GM12875 (cell line): ENCODE measurements around the gene TSPAN32.
"Not testable (repeated sequence)": the region's sequence is repeated elsewhere in the genome, so short reads cannot be mapped to it uniquely, and the experiment has no call there.

Source experiments
- H3K4me3 ChIP-seq: one replicate; pipeline ENCODE4 v1.5.1; 2011; ENCODE audit warnings: low read depth, low read length, control low read depth
- TF ChIP-seq, protein P1 (sequence below): IDR thresholded peaks from 2 replicates; pipeline ENCODE4 v1.5.1; 2011; ENCODE audit warnings: low read depth, mild to moderate bottlenecking, control low read depth, inconsistent platforms, low read length, moderate library complexity, borderline replicate concordance; ENCODE audit not compliant: insufficient read depth

Gene TSPAN32

DNA sequence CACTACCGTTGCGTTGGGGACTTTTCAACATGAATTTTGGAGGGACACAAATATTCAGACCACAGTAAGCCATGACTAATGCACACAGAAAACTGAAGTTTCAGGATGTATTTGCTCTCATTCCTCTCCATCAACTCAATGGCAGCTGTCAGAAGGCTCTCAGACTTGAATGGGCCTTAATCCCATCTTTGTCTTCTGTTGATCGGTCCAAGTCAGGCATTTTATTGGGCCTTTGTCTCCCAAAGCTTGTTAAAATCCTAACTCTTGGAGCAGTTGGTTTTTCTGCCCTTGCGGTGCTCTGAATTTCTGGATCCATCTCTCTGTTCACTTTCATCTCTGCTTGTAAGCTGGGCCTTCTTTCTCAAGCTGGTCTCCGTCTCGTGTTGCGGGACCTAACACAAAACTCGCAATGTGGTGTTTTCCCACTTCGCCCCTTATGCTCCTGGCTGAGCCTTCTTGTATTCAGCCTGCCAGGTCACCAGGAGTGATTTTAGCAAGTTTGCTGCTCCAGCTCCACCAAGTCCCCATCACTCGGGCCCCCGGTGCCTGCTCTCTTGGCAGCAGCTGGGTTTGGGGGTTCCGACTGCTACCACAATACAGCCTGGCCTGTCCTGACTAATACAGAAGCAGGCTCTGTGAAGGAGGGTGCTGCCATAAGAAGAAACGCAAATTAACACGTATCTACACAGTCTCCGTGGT, 27.0 kb downstream of the TSPAN32 start:
- TF ChIP-seq, protein P1, sequence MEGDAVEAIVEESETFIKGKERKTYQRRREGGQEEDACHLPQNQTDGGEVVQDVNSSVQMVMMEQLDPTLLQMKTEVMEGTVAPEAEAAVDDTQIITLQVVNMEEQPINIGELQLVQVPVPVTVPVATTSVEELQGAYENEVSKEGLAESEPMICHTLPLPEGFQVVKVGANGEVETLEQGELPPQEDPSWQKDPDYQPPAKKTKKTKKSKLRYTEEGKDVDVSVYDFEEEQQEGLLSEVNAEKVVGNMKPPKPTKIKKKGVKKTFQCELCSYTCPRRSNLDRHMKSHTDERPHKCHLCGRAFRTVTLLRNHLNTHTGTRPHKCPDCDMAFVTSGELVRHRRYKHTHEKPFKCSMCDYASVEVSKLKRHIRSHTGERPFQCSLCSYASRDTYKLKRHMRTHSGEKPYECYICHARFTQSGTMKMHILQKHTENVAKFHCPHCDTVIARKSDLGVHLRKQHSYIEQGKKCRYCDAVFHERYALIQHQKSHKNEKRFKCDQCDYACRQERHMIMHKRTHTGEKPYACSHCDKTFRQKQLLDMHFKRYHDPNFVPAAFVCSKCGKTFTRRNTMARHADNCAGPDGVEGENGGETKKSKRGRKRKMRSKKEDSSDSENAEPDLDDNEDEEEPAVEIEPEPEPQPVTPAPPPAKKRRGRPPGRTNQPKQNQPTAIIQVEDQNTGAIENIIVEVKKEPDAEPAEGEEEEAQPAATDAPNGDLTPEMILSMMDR = no peak
- H3K4me3 ChIP-seq = no peak overlapping the region

DNA sequence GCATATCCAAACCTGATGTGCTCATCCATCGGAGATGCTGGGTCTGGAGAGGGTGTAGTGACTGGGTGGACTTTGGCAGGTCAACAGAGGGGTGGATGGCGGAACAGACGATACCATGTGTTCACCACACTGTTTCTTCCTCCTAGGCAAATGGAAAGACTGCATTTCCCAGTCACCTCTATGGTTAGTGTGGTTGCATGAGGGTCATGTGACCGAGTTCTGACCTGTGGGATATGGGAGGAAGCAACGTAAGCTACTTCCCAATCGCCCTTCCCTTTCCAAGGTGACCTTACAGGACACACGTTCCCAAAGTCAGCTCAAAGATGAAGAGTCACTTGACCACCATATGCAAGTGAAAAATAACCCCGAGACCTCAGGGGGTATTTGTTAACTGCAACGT, 27.7 kb downstream of the TSPAN32 start:
- H3K4me3 ChIP-seq = no peak overlapping the region
- TF ChIP-seq, protein P1 = no peak

DNA sequence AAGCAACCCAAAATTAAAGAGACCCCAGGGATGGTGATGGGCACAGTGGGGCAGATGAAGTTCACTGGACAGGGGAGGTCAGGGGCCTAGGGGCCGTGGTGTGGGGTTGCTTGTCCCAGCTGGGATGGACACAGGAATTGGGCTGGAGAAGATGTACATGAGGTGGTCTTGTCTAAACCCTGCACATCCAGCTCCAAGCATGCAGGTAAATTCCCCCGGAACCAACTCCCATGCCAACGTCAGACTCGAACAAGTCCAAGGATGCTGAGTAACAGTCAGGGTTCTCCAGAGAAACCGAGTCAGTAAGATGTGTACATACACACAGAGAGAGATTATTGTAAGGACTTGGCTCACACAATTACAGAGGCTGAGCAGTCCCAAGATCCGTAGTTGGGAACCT, 28.9 kb downstream of the TSPAN32 start:
- H3K4me3 ChIP-seq = no peak overlapping the region
- TF ChIP-seq, protein P1 = no peak

DNA sequence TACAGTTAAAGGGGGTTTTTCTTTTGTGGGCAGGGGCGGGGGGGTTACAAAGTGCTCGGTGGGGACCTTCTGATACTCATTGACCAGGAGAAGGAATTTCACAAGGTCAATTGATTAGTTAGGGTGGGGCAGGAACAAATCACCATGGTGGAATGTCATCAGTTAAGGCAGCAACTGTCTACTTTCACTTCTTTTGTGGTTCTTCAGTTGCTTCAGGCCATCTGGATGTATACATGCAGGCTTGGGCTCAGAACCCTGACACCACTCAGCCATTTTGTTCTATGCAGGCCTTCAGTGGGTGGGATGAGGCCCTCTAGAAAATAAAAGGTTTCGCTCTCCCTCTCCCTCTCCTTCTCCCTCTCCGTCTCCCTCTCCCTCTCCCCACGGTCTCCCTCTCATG, 29.6 kb downstream of the TSPAN32 start:
- TF ChIP-seq, protein P1 = no peak
- H3K4me3 ChIP-seq = no peak overlapping the region

DNA sequence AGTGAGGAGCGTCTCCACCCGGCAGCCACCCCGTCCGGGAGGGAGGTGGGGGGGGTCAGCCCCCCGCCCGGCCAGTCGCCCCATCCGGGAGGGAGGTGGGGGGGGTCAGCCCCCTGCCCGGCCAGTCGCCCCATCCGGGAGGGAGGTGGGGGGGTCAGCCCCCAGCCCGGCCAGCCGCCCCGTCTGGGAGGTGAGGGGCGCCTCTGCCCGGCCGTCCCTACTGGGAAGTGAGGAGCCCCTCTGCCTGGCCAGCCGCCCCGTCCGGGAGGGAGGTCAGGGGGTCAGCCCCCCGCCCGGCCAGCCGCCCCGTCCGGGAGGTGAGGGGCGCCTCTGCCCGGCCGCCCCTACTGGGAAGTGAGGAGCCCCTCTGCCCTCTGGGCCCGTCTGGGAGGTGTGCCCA, 30.8 kb downstream of the TSPAN32 start:
- H3K4me3 ChIP-seq = not testable (repeated sequence)

DNA sequence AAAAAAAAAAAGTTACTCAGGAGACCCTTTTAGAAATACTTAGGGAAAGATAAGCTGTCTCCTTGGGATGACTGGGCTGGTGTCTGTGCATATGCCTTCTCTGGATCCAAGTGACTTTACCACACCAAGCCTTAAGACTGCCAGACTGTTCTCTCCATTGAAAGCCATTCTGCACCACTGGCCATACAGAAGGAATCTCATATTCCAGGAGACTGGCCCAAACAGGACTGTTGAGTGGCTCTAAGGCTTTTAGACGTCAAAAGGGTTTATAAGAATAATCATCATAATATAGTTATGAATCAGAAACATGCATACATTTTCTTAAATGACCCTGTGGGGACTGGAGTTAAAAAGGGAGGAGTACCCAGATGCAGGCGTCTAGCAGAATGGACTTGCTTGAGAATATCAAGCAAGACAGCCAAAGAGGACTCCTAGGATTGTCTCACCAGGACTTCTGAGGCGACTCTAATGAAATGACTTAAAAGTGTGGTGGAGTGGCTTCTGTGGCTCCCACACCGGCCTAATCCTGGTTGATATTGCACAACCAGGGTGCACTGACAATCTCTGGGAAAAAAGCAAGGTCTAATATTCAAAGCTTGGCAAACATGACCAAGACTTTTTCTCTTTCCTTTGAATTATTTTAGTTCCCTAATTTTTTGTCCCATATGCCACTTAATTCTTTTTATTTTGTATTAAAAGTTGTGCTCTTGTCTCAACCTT, 31.8 kb downstream of the TSPAN32 start:
- H3K4me3 ChIP-seq = not testable (repeated sequence)

DNA sequence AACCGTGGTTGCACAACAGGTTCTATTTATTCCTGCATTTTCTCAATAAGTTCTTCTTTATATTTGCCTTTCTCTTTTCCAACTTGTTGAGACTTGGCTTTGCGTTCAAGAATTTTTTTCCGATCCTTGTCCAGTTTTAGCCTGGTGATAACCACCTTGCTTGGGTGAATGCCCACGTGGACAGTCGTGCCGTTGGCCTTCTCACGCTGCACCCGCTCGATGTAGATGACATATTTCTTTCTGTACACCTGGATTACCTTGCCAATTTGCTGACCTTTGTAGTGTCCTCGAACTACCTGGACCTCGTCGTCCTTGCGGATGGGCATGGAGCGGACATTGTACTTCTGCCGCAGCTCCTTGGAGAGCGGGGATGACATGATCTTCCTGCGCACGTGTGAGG, 33.5 kb downstream of the TSPAN32 start:
- H3K4me3 ChIP-seq = not testable (repeated sequence)

DNA sequence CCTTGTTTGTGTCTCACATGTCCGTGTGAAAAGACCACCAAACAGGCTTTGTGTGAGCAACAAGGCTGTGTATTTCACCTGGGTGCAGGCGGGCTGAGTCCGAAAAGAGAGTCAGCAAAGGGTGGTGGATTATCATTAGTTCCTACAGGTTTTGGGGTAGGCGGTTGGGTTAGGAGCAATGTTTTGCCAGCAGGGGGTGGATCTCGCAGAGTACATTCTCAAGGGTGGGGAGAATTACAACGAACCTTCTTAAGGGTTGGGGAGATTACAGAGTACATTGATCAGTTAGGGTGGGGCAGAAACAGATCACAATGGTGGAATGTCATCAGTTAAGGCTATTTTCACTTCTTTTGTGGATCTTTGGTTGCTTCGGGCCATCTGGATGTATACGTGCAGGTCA, 36.9 kb downstream of the TSPAN32 start:
- H3K4me3 ChIP-seq = not testable (repeated sequence)

DNA sequence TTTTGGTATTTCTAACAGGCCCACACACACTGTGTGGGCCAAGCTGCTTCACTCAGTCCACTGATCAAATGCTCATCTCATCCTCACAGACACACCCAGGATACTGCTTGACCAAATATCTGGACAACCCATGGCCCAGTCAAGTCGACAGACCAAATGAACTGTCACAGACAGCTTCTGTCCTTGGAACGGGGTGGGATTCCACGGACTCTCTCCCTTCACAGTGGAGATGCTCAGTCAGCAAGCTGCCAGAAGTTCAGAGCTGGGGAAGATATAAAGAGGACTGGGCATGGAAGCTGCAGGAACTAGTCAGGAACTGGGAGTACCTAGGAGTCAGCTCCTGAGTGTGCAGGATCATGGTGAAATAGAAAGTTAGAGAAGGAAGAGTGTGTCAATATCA, 40.7 kb downstream of the TSPAN32 start:
- TF ChIP-seq, protein P1 = no peak
- H3K4me3 ChIP-seq = no peak overlapping the region
